DMS79 treated with DMSO at 0.1 percent for 48 hours (cell line): ENCODE data around the gene MOV10.
A peak's percentile ranks its signal among the peaks of the same experiment; 100 is the strongest.

Experiments used
- DNase-seq: peaks from one replicate; lab custom pipeline; 2025; lab: John Stamatoyannopoulos, UW

The MOV10 gene

GRCh38 chr1:112700290-112701226, 26.1 kb downstream of the MOV10 start:
- peak; percentile 29 for DNase-seq

- DNase-seq, result no peak
Measured at GRCh38 chr1:112701227-112702066, 27.0 kb downstream of the MOV10 start.

GRCh38 chr1:112702067-112702395, 27.6 kb downstream of the MOV10 start:
- no peak for DNase-seq

GRCh38 chr1:112702420-112703261, 28.2 kb downstream of the MOV10 start:
- no peak for DNase-seq

DNA sequence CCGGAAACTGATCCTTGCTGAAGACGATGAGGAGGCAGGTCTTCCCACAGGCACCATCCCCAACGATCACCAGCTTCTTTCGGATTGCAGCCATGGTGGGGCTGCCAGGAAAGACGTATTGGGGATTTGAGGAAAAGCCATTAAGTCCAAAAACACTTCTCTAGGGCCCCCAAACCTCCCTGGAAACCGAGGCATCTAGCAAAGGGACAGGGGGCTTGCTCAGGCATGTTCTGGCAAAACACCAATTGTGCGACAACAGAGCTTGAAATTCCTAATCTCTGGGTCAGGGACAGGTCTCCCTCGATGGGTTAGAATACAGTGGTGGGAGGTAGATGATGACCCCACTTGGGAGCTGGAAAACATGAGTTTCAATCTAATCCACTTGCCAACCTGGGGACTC, 29.2 kb downstream of the MOV10 start:
- no peak for DNase-seq

- no peak for DNase-seq
Measured at GRCh38 chr1:112704391-112704933, 30.0 kb downstream of the MOV10 start.

GRCh38 chr1:112704934-112705627, 30.6 kb downstream of the MOV10 start:
- DNase-seq, result peak; percentile 90

DNA sequence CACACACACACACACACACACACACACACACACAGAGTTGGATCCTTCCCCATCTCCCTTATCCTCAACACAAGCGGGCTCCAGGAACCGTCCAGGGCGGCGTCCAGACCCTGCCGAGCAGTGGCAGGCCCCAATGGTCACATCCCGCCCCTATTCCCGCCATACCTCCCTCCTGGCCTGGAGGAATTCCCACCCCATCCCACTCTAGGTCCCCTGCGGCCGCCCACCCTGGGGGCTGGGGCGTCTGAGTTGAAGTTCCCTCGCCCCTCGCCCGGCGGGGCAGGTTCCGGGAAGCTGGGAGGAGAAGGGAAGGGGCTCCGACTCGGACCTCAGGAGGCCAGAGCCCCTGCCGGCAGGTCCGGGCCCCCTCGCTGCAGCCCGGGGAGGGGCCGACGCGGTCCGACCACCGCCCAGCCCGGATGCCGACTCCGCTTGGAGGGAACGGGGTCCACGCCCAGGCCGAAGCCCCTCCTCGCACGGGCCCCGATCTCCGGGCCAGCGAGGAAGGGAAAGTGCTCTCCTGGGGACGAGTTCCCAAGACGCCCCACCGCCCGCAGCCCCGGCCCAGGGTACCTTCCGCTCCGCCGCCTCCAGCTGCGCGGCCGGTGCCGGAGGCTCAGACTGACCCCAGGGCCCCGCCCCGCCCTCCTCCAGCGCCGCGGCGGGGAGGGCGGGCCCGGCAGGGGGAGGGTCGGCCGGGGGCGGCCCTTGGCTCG, 32.2 kb downstream of the MOV10 start, which contains the start of gene RHOC:
TSS of gene RHOC (minus strand) at position 623 of the 716 bp plus-strand sequence. CDS start 3,328 bp downstream, outside the sequence.
- DNase-seq, result peak; percentile 57

DNA sequence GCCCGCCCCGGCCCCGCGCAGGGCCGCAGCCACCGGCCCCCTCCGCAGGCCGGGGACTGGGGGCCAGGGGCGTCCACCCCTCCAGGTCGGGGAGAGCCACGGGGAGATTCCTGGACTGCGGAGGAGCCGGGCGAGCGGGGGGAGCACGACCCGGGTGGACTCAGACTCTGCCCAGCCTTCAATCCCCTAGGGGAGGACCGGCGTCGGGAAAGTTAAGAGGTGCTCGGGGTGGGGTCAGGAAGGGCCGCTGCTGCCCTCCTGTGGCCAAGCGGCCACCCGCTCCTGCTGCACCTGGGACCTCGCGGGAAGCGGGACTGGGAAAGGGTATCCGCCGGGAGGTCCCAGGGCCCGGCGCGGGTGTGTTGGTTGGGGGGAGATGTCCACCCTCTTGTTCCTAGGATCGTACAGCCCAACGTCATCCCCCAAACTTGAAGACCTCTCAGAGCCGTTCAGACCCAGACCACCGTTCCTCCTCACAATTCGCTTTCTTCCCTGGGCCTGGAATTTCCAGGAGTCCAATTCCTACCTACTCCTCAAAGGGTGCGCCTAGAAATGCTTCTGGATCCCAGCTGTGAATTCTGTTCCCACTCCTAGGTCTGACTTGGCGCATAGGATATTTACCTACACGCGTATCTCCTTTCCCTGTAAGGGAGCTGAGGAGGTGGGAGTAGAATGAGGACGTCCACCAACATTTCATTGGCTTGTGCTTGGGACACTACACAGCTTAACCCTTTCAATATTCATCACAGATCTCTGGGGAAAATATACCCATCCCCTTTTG, 33.0 kb downstream of the MOV10 start:
- peak; percentile 74 for DNase-seq

GRCh38 chr1:112708002-112708448, 33.6 kb downstream of the MOV10 start:
- no peak for DNase-seq

DNA sequence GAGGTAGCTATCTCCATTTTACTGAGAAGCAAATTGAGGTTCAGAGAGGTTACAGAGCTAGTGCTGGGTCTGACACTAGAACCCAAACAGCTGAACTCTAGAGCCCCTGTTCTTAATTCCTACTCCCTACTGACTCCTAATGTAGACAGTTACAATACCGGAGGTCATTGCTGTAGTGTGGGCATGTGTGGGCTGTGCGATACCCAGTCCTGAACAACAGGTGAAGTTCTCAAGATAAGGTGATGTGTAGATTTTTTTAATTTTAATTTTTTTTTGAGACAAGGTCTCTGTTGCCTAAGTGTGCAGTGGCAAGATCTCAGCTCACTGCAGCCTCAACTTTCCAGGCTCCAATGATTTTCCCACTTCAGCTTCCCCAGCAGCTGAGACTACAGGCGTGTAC, 34.0 kb downstream of the MOV10 start:
- no peak for DNase-seq

GRCh38 chr1:112710159-112710558, 35.7 kb downstream of the MOV10 start:
- DNase-seq, result no peak

GRCh38 chr1:112710586-112710985, 36.1 kb downstream of the MOV10 start:
- no peak for DNase-seq

GRCh38 chr1:112711041-112711440, 36.6 kb downstream of the MOV10 start:
- no peak for DNase-seq

GRCh38 chr1:112711670-112712069, 37.2 kb downstream of the MOV10 start:
- DNase-seq, result no peak

GRCh38 chr1:112712191-112712590, 37.7 kb downstream of the MOV10 start:
- DNase-seq, result no peak

DNA sequence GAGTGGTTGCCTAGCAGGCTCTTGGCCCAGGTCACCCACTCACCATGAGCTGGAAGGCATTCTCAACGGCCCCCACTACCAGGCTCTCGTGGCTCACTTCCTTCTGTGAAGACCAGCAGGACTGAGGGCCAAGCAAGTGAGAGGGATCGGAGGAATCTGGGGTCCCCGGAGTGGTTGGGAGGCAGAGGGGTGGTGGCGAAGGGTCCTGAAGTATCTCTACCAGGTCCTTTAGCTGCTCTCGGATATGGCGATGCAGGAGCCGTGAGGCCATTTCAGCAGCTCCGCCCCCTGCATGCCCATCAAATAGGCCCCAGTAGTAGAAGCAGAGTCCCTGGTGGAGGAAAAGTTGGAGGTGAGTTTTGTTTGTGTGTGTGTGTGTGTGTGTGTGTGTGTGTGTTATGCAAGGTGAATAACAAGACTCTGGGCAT, 38.3 kb downstream of the MOV10 start:
- DNase-seq, result no peak

GRCh38 chr1:112713466-112714312, 39.2 kb downstream of the MOV10 start:
- DNase-seq, result no peak
